SKM-1 (cell line): ENCODE measurements around the gene KDM5A.
"Not testable (repeated sequence)": the region's sequence is repeated elsewhere in the genome, so short reads cannot be mapped to it uniquely, and the experiment has no call there.

ENCODE experiments used
- DNase-seq: peaks from one replicate; lab custom pipeline; 2025; ENCODE audit not compliant: unreplicated experiment; lab: John Stamatoyannopoulos, UW

The KDM5A gene

DNA sequence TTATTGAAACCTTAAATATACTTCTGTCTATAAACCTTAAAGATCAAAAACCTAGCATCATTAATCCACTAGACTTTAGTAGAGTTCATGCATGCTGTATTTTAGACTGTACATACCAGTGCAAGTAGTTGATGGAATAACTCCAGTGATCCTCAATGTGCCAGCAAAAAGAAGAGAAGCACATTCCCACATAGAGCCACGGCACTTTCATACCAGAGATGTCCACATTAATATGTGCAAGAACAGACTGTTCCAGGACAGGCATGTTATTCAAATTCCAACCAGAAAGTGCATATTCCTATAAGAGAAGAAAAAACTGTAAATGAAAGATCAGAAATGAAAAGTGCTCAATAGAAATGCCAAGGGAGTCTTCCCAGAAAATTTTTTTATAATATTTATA, 55.0 kb downstream of the KDM5A start:
- no peak for DNase-seq

GRCh38 chr12:332581-333205, 56.4 kb downstream of the KDM5A start:
- no peak for DNase-seq

DNA sequence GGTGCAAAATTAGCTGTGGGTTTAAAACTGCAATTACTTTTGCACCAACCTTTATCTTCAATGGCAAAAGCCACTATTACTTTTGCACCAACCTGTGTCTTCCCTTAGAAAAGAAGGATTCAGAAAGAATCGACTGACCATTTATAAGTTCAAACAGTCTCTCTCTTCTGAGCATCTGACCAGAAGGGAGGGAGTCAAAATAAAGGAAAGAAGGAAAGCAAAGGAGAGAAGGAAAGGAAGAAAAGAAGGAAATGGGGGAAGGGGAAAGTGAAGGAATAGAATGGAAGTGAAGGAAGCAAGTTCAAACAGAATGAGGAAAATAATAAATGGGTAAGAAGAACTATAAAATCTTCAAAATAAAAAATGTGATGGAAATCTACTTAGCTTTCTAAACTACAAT, 57.8 kb downstream of the KDM5A start:
- DNase-seq: no peak

GRCh38 chr12:325906-326305, 63.2 kb downstream of the KDM5A start:
- DNase-seq: no peak

DNA sequence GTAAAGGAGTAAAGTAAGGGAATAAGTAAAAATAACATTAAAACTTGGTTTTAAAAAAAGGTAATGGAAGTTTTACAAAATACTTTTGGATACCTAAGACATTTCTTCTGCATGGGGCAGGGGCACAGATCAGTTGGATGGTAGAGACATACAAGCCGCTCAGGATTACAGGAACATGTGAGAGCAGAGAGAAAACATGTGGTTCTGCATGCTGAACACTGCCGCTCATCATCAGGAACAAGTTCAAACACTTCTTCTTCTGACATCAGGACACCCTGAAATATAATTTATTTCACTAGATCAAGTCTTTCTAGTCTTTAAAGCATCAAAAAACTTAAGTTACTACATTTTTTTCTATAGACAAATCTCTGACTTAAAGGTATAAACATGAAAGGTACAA, 65.6 kb downstream of the KDM5A start:
- DNase-seq: no peak

DNA sequence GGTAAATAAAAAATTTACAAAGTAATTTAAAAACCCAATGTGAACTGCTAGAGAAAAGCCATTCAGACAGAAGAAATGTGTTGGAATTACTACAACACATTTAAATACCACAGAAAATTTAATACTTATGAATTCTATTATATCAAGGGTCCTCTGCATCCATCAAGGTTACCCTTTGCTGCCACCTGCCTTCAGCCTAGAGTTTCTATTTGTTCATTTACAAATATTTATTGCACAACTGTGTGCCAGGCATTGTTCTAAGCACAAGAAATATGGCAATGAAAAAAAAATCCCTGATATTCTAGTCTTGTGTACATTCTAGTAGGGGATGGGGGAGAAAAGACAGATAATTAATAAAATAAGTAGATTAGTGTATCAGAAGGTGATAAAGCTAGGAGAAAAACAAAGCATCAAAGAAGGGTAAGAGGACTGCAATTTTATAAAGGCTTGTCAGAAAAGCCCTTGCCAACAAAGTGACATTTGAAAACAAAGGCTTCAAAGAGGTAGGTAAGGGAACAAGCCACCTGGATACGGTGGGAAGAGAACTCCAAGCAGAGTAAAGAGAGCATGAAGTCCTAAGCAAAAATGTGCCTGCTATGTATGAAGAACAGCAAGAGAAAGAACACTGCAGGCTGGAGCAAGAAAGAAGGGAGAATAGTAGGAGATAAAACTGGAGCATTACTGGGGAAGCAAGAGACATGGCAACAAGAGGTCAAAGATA, 67.4 kb downstream of the KDM5A start:
- DNase-seq: no peak

DNA sequence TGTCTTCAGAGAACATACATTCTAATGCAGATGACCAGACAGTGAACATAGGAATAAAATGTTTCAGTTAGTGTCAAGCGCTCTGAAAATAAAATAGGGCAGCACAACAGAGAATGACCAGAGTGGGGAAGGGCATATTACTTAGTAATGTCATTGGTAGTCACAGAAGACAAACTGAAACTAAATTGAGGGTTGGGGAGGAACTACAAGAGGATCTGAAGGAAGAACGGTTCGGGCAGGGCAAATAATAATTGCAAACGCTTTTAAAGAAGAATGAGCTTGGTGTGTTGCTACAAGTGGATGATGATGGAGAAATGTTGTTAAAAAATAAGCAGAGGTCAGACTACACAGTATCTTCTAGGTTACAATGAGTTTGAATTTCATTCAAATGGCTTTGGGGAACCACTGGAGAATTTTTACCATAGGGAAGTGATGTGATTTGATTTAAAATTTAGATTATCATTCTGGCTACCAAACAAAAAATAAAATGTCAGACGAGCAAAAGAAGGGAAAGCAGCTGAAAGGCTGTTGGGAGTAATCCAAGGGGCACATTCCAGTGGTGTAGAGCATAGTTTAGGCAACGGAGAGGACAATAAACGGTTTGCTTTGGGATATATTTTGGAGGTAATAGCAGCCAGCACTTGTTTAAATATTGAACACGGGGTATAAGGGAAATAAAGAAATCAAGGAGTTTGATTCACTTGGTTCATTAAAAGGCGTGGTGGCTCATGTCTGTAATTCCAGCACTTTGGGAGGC, 70.2 kb downstream of the KDM5A start:
- no peak for DNase-seq

- no peak for DNase-seq
Measured at GRCh38 chr12:308511-308910, 80.6 kb downstream of the KDM5A start.

DNA sequence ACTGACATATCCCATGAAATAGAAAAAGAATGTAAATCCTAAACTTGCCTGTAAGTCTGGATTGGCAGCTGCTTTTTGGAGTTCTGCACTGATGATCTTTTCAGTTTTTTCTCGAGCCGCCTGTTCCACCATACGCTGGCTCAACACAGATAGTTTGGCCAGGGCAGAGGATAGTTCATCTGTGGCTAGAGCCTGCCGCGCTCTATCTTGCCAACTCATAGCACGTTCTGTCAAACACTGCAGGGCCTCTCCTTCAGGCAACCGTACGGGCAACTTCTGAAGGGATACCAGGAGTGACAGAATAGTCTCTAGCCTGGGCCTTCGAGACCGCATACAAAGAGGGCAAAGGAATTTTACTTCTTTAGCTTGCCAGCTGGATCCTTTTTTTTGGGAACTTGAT, 81.7 kb downstream of the KDM5A start:
- DNase-seq: no peak

DNA sequence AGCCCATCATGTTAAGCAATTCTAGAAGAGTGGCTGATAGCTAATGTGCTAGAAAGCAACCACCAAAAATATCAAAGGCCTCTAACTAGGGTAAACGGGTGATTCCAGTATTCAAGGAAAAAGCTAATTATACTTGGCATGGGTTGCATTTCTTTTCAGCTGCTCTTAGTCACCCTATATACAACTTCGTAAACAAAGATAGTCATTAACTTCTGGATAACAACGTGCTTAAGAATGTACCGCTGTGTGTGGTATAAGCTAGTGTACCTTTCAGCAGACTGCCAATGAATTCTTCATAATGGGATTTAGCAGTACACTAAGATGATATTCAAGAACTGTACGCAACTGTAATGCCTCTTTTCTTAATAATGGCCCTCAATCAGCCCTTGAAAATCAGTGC, 84.3 kb downstream of the KDM5A start:
- no peak for DNase-seq

- DNase-seq: not testable (repeated sequence)
Measured at GRCh38 chr12:302766-303165, 86.4 kb downstream of the KDM5A start.

GRCh38 chr12:300166-300565, 89.0 kb downstream of the KDM5A start:
- not testable (repeated sequence) for DNase-seq

DNA sequence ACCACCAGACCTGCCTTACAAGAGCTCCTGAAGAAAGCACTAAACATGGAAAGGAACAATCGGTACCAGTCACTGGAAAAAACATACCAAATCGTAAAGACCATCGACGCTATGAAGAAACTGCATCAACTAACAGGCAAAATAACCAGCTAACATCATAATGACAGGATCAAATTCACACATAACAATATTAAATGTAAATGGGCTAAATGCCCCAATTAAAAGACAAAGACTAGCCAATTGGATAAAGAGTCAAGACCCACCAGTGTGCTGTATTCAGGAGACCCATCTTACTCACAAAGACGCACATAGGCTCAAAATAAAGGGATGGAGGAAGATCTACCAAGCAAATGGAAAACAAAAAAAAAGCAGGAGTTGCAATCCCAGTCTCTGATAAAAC, 89.6 kb downstream of the KDM5A start:
- not testable (repeated sequence) for DNase-seq

DNA sequence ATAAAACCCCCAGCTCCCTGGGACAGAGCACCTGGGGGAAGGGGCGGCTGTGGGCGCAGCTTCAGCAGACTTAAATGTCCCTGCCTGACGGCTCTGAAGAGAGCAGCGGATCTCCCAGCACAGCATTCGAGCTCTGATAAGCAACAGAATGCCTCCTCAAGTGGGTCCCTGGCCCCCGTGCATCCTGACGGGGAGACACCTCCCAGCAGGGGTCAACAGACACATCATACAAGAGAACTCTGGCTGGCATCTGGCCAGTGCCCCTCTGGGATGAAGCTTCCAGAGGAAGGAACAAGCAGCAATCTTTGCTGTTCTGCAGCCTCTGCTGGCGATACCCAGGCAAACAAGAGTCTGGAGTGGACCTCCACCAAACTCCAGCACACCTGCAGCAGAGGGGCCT, 91.1 kb downstream of the KDM5A start:
- not testable (repeated sequence) for DNase-seq

DNA sequence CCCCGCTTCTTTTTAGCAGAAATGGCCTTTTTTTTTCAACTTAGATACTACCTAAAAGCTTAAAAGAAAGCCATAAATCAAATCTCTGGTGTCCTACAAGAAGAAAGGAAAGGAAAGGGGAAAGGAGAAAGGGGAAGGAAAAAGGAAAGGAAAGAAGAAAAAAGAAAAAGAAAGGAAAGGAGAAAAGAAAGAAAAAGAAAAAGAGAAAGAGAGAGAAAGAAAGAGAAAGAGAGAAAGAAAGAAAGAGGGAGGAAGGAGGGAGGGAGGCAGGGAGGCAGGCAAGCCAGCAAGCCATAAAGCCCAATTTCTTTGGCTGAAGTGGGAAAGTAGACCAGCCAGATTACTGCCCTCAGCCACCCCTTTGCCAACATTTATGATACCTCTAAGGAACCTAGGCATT, 94.0 kb downstream of the KDM5A start:
- DNase-seq: no peak

GRCh38 chr12:293199-293598, 95.9 kb downstream of the KDM5A start:
- DNase-seq: no peak

DNA sequence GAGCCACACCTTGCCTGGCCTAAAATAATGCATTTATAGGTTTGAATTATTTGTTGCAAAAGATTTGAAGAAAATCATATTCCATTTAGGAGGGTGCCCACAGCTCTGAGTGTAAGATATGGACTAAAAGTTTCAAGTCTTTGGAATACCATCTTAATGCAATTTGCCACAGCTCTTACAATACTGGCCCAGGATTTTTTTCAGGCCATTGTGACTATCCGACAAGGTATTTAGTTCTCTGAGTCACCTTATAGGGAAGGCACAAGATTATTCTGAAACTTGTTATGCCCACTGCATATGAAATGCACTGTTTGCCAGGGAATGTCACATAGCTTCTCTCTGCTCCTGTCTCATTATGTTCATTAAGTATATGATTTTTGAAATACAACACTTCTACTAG, 96.9 kb downstream of the KDM5A start:
- no peak for DNase-seq

DNA sequence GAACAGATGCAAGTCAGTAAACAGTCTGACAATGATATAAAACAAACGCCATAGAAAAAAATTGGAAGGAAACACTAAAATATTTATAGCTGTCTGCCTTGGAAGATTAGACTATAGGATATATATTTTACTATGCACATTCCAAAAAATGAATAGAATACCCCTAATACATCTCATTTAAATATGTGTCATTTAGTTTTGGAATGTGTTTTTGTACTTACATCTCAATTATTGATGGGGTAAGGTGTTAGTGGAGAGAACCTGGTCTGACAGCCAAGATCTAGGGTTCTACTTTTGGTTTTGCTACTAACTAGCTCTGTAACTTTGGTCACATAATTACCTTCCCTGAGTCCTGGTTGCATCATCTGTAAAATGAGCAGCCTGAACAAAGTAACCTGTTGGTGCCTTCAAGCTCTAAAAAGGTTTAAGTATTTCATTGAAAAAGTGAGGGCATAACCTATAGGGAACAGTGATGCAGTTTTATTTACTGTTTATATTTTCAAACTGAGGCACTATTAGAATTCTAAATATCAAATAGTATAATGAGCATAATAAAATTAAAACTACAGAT, 97.9 kb downstream of the KDM5A start:
- no peak for DNase-seq

- no peak for DNase-seq
Measured at GRCh38 chr12:288687-289086, 100.4 kb downstream of the KDM5A start.

DNA sequence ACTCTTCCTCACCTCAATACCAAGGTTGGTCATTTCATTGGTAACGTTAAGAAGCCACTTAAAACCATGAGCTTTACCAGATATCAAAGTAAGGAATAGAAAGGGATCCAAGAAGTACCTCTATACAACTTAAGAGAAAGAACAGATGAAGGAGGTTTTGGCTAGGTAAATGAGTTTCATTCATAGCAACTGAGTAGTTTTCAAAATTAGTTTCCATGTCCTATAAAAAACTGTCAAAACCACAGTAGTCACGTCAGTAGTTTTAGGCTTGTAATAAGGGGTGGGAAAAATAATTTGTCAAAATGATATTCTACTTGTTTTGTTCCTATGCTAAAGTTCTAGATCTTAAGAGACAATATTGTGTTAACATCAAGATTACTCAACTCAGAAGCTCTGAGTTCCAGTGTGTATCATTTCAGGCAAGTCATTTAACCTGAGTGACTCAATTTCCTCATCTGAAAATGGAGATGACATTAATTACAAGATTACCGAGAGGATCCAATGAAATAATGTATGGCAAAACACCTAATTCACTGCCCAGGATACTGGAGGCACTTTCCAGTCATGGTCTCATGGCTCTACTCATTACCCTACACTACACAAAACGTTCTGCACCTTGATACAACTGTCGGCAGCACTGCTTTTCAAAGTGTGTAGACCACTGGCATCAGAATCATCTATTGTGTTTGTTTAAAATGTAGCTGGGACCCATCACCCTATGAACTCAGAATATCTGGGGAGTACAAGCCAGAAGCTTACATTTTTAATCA, 102.4 kb downstream of the KDM5A start:
- no peak for DNase-seq

- DNase-seq: no peak
Measured at GRCh38 chr12:278046-278445, 111.1 kb downstream of the KDM5A start.
